NCI-H2107 (cell line): Measurements from ENCODE around the gene OGFR.

Experiments
- DNase-seq: peaks from one replicate; lab custom pipeline; 2025; lab: John Stamatoyannopoulos, UW

OGFR gene

GRCh38 chr20:62782149-62782892, 22.3 kb upstream of the OGFR start:
- DNase-seq = no peak

GRCh38 chr20:62782893-62783278, 21.7 kb upstream of the OGFR start:
- no peak for DNase-seq

- DNase-seq = no peak
These were observed 20.1 kb upstream of the OGFR start for GRCh38 chr20:62784497-62784896.

GRCh38 chr20:62785393-62785792, 19.2 kb upstream of the OGFR start:
- DNase-seq = no peak

GRCh38 chr20:62786157-62786556, 18.5 kb upstream of the OGFR start:
- DNase-seq = no peak

- DNase-seq = no peak
These were observed 17.3 kb upstream of the OGFR start for GRCh38 chr20:62787321-62787720.

- DNase-seq = no peak
These were observed 16.8 kb upstream of the OGFR start for GRCh38 chr20:62787866-62788265.

- no peak for DNase-seq
These were observed 16.0 kb upstream of the OGFR start for GRCh38 chr20:62788607-62789006.

GRCh38 chr20:62790075-62790474, 14.6 kb upstream of the OGFR start:
- DNase-seq = no peak

- peak; percentile 85 for DNase-seq
These were observed 13.1 kb upstream of the OGFR start for GRCh38 chr20:62791301-62792181.

- no peak for DNase-seq
These were observed 12.3 kb upstream of the OGFR start for GRCh38 chr20:62792182-62792939.

GRCh38 chr20:62792940-62793756, 11.5 kb upstream of the OGFR start:
- no peak for DNase-seq

GRCh38 chr20:62793757-62794006, 11.0 kb upstream of the OGFR start:
- DNase-seq = no peak

GRCh38 chr20:62794007-62794724, 10.5 kb upstream of the OGFR start:
- DNase-seq = peak; percentile 79

GRCh38 chr20:62795023-62795761, 9.4 kb upstream of the OGFR start:
- no peak for DNase-seq

- DNase-seq = no peak
These were observed 7.7 kb upstream of the OGFR start for GRCh38 chr20:62796699-62797491.

- no peak for DNase-seq
These were observed 6.7 kb upstream of the OGFR start for GRCh38 chr20:62797671-62798532.

- no peak for DNase-seq
These were observed 5.6 kb upstream of the OGFR start for GRCh38 chr20:62799036-62799435.

GRCh38 chr20:62799459-62799858, 5.2 kb upstream of the OGFR start:
- DNase-seq = no peak
